Fibroblast of lung (primary cell): ENCODE measurements around the gene COL4A2. TPM values are rescaled to one million over a fixed set of nuclear protein-coding genes. Genes with fewer than 3 reads are reported as not detected.

Source experiments
- DNase-seq, 2 donors: peaks; one replicate each; pipeline versions ENCODE4 v3.0.0 to v3.0.0-alpha.2; 2010; ENCODE audit warnings: low read depth in 2 of 2
- H2AFZ ChIP-seq: 2 replicates; pipeline ENCODE4 v1.5.1; 2012; ENCODE audit warnings: low read length, control low read depth, inconsistent platforms
- H3K27ac ChIP-seq: 2 replicates; pipeline ENCODE4 v1.5.1; 2011; ENCODE audit warnings: low read length, control low read depth; ENCODE audit not compliant: insufficient read depth
- H3K27me3 ChIP-seq: 2 replicates; pipeline ENCODE4 v1.5.1; 2011; ENCODE audit warnings: mild to moderate bottlenecking, low read length; ENCODE audit not compliant: control insufficient read depth, insufficient read depth
- H3K36me3 ChIP-seq: 2 replicates; pipeline ENCODE4 v1.5.1; 2011; ENCODE audit warnings: low read length; ENCODE audit not compliant: control insufficient read depth, insufficient read depth
- H3K4me1 ChIP-seq: 2 replicates; pipeline ENCODE4 v1.5.1; 2011; ENCODE audit warnings: low read length; ENCODE audit not compliant: control insufficient read depth, insufficient read depth; ENCODE audit errors: extremely low read depth
- H3K4me2 ChIP-seq: 2 replicates; pipeline ENCODE4 v1.5.1; 2011; ENCODE audit warnings: low read length, control low read depth; ENCODE audit not compliant: insufficient read depth; ENCODE audit errors: extremely low read depth
- H3K4me3 ChIP-seq, 4 experiments: fragments of 200-600 bp in 1 of 4; sonication (generic) in 1 of 4; replicated peaks in 1 of 4; 2 replicates each; pipeline ENCODE4 v1.5.1; 2011 to 2016; ENCODE audit warnings: low read length in 4 of 4, low read depth in 3 of 4, mild to moderate bottlenecking in 3 of 4, control low read depth in 2 of 4, inconsistent platforms in 1 of 4, mixed read lengths in 1 of 4; ENCODE audit not compliant: insufficient read depth in 1 of 4; ENCODE audit errors: control extremely low read depth in 1 of 4
- H3K79me2 ChIP-seq: 2 replicates; pipeline ENCODE4 v1.5.1; 2012; ENCODE audit warnings: mild to moderate bottlenecking, low read length, inconsistent platforms; ENCODE audit not compliant: control insufficient read depth, insufficient read depth
- H3K9ac ChIP-seq: 2 replicates; pipeline ENCODE4 v1.5.1; 2011; ENCODE audit warnings: mild to moderate bottlenecking, low read length, control low read depth; ENCODE audit not compliant: insufficient read depth
- H3K9me3 ChIP-seq: 2 replicates; pipeline ENCODE4 v1.5.1; 2012; ENCODE audit warnings: low read depth, low read length; ENCODE audit not compliant: control insufficient read depth, insufficient read depth
- H4K20me1 ChIP-seq: 2 replicates; pipeline ENCODE4 v1.5.1; 2011; ENCODE audit warnings: low read length; ENCODE audit not compliant: control insufficient read depth, insufficient read depth; ENCODE audit errors: extremely low read depth
- CTCF ChIP-seq, 2 donors: IDR thresholded peaks in 1 of 2; conservative IDR thresholded peaks in 1 of 2; 1 replicate in 1 of 2; 2 replicates in 1 of 2; pipeline ENCODE4 v1.5.1; 2011 to 2012; ENCODE audit warnings: low read length in 2 of 2, control low read depth in 1 of 2, inconsistent platforms in 1 of 2, low read depth in 1 of 2, mild to moderate bottlenecking in 1 of 2
- EZH2 ChIP-seq: IDR thresholded peaks from 2 replicates; pipeline ENCODE4 v1.5.1; 2012; ENCODE audit warnings: low read length, control low read depth, mild to moderate bottlenecking; ENCODE audit errors: missing control alignments
- polyA plus RNA-seq, 2 donors: library from polyadenylated mRNA; depleted of rRNA in 1 of 2; stranded (reverse) in 1 of 2; unstranded in 1 of 2; fragments of >200 nt; gene quantifications; 2 replicates each; pipeline ENCODE4 v1.2.1, GENCODE V29; 2011 to 2012; ENCODE audit warnings: missing spikeins in 1 of 2
- total RNA-seq: library from RNA; depleted of rRNA; stranded (reverse); fragments of >200 nt; gene quantifications from 2 replicates; pipeline ENCODE4 v1.2.1, GENCODE V29; 2014

Gene COL4A2
- total and polyA plus RNA-seq, 2 donors (not counting 1 experiment from before 2014, with no cell fraction given), result 93.1 to 463 TPM

GRCh38 chr13:110556224-110556606, 249.1 kb downstream of the COL4A2 start:
- Histone ChIP-seq H2AFZ (no peak overlapping the region), H3K4me3 (no peak overlapping the region), H3K27me3 (no peaks in the 10 kb centered on the region), H3K4me2 (no peak overlapping the region), H3K79me2 (no peaks in the 10 kb centered on the region), H3K9me3 (no peaks in the 10 kb centered on the region), H3K9ac (no peak overlapping the region), H3K36me3 (no peaks in the 10 kb centered on the region), H3K27ac (no peak overlapping the region), H3K4me1 (peaks cover 5% of the 10 kb centered on the region), H4K20me1 (no peaks in the 10 kb centered on the region)
- DNase-seq, result no peak
- TF ChIP-seq CTCF (conservative IDR thresholded peaks at IDR 0.05 in 1 of 2, IDR thresholded peaks at IDR 0.05 in 1 of 2; ENCODE audit: low read depth in 1 of 2, low read length in 2 of 2) (no peak), EZH2 (no peak)

GRCh38 chr13:110557082-110557481, 250.0 kb downstream of the COL4A2 start:
- H2AFZ ChIP-seq, result no peak overlapping the region
- no peaks in the 10 kb centered on the region for H3K27me3 ChIP-seq
- H4K20me1 ChIP-seq, result no peaks in the 10 kb centered on the region
- no peak overlapping the region for H3K27ac ChIP-seq
- H3K4me1 ChIP-seq, result peaks cover 5% of the 10 kb centered on the region
- no peak overlapping the region for H3K4me3 ChIP-seq
- H3K36me3 ChIP-seq, result no peaks in the 10 kb centered on the region
- H3K79me2 ChIP-seq, result no peaks in the 10 kb centered on the region
- TF ChIP-seq CTCF (conservative IDR thresholded peaks at IDR 0.05 in 1 of 2, IDR thresholded peaks at IDR 0.05 in 1 of 2; ENCODE audit: low read depth in 1 of 2, low read length in 2 of 2) (no peak), EZH2 (no peak)
- H3K4me2 ChIP-seq, result no peak overlapping the region
- DNase-seq, result no peak
- no peaks in the 10 kb centered on the region for H3K9me3 ChIP-seq
- no peak overlapping the region for H3K9ac ChIP-seq

GRCh38 chr13:110557610-110558305, 250.7 kb downstream of the COL4A2 start:
- Histone ChIP-seq H4K20me1 (no peaks in the 10 kb centered on the region), H3K4me3 (no peak overlapping the region), H2AFZ (no peak overlapping the region), H3K9me3 (no peaks in the 10 kb centered on the region), H3K4me2 (no peak overlapping the region), H3K27me3 (no peaks in the 10 kb centered on the region), H3K27ac (no peak overlapping the region), H3K79me2 (no peaks in the 10 kb centered on the region), H3K36me3 (no peaks in the 10 kb centered on the region), H3K9ac (no peak overlapping the region), H3K4me1 (peaks cover 6% of the 10 kb centered on the region)
- DNase-seq, result no peak
- TF ChIP-seq EZH2, result no peak
- no peak for TF ChIP-seq CTCF (conservative IDR thresholded peaks at IDR 0.05 in 1 of 2, IDR thresholded peaks at IDR 0.05 in 1 of 2; ENCODE audit: low read depth in 1 of 2, low read length in 2 of 2)
